ENCODE results near the gene TRIM65.

DNA sequence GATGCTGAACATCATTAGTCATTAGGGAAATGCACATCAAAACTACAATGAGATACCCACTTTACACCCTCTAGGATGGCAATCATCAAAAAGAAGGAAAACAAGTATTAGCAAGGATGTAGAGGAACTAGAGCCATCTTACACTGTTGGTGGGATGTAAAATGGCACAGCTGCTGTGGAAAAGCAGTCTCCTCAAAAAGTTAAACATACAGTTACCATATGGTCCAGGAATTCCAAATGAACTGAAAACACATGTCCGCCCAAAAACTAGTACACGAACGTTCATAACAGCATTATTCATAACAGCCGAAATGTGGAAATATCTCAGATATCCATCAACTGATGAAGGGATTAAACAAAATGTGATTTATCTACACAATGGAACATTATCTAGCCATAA, 37.1 kb upstream of the TRIM65 start:
- TF ChIP-seq, protein P1, sequence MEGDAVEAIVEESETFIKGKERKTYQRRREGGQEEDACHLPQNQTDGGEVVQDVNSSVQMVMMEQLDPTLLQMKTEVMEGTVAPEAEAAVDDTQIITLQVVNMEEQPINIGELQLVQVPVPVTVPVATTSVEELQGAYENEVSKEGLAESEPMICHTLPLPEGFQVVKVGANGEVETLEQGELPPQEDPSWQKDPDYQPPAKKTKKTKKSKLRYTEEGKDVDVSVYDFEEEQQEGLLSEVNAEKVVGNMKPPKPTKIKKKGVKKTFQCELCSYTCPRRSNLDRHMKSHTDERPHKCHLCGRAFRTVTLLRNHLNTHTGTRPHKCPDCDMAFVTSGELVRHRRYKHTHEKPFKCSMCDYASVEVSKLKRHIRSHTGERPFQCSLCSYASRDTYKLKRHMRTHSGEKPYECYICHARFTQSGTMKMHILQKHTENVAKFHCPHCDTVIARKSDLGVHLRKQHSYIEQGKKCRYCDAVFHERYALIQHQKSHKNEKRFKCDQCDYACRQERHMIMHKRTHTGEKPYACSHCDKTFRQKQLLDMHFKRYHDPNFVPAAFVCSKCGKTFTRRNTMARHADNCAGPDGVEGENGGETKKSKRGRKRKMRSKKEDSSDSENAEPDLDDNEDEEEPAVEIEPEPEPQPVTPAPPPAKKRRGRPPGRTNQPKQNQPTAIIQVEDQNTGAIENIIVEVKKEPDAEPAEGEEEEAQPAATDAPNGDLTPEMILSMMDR (IDR thresholded peaks at IDR 0.05; ENCODE audit: insufficient read depth, low read length, poor library complexity, severe bottlenecking), result no peak
- TF ChIP-seq EZH2phosphoT487 (conservative IDR thresholded peaks at IDR 0.05; ENCODE audit: low read length), result no peak
